ENCODE measurements around the gene PDE6A.

Gene PDE6A

DNA sequence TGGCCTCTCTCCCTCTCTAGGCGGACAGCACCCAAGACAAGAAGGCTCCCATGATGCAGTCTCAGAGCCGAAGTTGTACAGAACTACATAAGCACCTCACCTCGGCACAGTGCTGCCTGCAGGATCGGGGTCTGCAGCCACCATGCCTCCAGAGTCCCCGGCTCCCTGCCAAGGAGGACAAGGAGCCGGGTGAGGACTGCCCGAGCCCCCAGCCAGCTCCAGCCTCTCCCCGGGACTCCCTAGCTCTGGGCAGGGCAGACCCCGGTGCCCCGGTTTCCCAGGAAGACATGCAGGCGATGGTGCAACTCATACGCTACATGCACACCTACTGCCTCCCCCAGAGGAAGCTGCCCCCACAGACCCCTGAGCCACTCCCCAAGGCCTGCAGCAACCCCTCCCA, 112.0 kb downstream of the PDE6A start:
- no peak overlapping the region for H3K4me2 ChIP-seq (ENCODE audit: low read depth, low read length, poor library complexity, severe bottlenecking)
- no peak overlapping the region for H3K4me3 ChIP-seq (ENCODE audit: low read length, poor library complexity, severe bottlenecking)
- no peak overlapping the region for H2AFZ ChIP-seq (ENCODE audit: low read length)
- no peaks in the 10 kb centered on the region for H3K9me3 ChIP-seq (ENCODE audit: insufficient read depth, low read depth, low read length)
- no peaks in the 10 kb centered on the region for H3K27me3 ChIP-seq (ENCODE audit: insufficient read depth, low read length, poor library complexity, severe bottlenecking)
- H3K9ac ChIP-seq (ENCODE audit: low read depth, low read length, poor library complexity, severe bottlenecking), result no peak overlapping the region
- no peaks in the 10 kb centered on the region for H3K9me2 ChIP-seq (replicated peaks; ENCODE audit: low read depth, low read length)
- H4K20me1 ChIP-seq (ENCODE audit: insufficient read depth, low read length, poor library complexity, severe bottlenecking), result no peaks in the 10 kb centered on the region
- no peak for TF ChIP-seq CTCF (conservative IDR thresholded peaks at IDR 0.05; ENCODE audit: low read length)
- no peak for TF ChIP-seq EZH2phosphoT487 (IDR thresholded peaks at IDR 0.05; ENCODE audit: borderline replicate concordance)
- H3K4me1 ChIP-seq (ENCODE audit: insufficient read depth, low read length, poor library complexity, severe bottlenecking), result no peaks in the 10 kb centered on the region
- H3F3A ChIP-seq (ENCODE audit: low read depth), result no peaks in the 10 kb centered on the region
- peaks cover 5% of the 10 kb centered on the region; the same call in 1 of the 2 replicates for H3K36me3 ChIP-seq (ENCODE audit: insufficient read depth, low read length)
- H3K79me2 ChIP-seq (ENCODE audit: insufficient read depth, low read length), result no peaks in the 10 kb centered on the region

- Histone ChIP-seq H3F3A (ENCODE audit: low read depth) (no peaks in the 10 kb centered on the region), H4K20me1 (ENCODE audit: insufficient read depth, low read length, poor library complexity, severe bottlenecking) (no peaks in the 10 kb centered on the region)
These were observed 113.1 kb downstream of the PDE6A start for GRCh38 chr5:149831492-149831891.

DNA sequence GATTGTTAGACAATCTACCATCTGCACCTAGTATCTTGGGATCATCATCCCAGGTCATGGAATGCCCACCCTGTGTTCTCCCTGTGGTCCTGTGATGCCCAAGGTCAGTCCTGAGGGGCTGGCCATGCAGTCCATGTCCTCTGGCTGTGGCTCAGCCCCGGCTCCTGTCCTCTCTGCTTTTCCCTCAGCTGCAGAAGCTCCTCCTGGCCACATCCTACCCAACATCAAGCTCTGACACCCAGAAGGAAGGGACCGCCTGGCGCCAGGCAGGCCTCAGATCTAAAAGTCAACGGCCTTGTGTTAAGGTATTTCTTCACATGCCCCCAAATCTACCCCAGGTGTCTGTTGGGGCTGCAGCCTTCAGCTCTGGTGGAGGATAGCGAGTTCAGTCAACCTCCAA, 114.0 kb downstream of the PDE6A start:
- no peak overlapping the region for H2AFZ ChIP-seq (ENCODE audit: low read length)
- H3K9me3 ChIP-seq (ENCODE audit: insufficient read depth, low read depth, low read length), result no peaks in the 10 kb centered on the region
- peaks cover 14% of the 10 kb centered on the region; the same call in 1 of the 2 replicates for H3K36me3 ChIP-seq (ENCODE audit: insufficient read depth, low read length)
- no peaks in the 10 kb centered on the region for H4K20me1 ChIP-seq (ENCODE audit: insufficient read depth, low read length, poor library complexity, severe bottlenecking)
- H3F3A ChIP-seq (ENCODE audit: low read depth), result no peaks in the 10 kb centered on the region
- TF ChIP-seq CTCF (conservative IDR thresholded peaks at IDR 0.05; ENCODE audit: low read length), result no peak
- no peak for TF ChIP-seq EZH2phosphoT487 (IDR thresholded peaks at IDR 0.05; ENCODE audit: borderline replicate concordance)
- H3K27me3 ChIP-seq (ENCODE audit: insufficient read depth, low read length, poor library complexity, severe bottlenecking), result no peaks in the 10 kb centered on the region
- no peaks in the 10 kb centered on the region for H3K4me1 ChIP-seq (ENCODE audit: insufficient read depth, low read length, poor library complexity, severe bottlenecking)
- no peaks in the 10 kb centered on the region for H3K79me2 ChIP-seq (ENCODE audit: insufficient read depth, low read length)
- H3K9me2 ChIP-seq (replicated peaks; ENCODE audit: low read depth, low read length), result no peaks in the 10 kb centered on the region
- H3K4me3 ChIP-seq (ENCODE audit: low read length, poor library complexity, severe bottlenecking), result no peak overlapping the region
- H3K4me2 ChIP-seq (ENCODE audit: low read depth, low read length, poor library complexity, severe bottlenecking), result no peak overlapping the region
- no peak overlapping the region for H3K9ac ChIP-seq (ENCODE audit: low read depth, low read length, poor library complexity, severe bottlenecking)

More at GRCh38 chr5:149831492-149831891, 113.1 kb downstream of the PDE6A start:
- H3K9me2 ChIP-seq (replicated peaks; ENCODE audit: low read depth, low read length), result no peaks in the 10 kb centered on the region
- H3K4me3 ChIP-seq (ENCODE audit: low read length, poor library complexity, severe bottlenecking), result no peak overlapping the region
- H3K79me2 ChIP-seq (ENCODE audit: insufficient read depth, low read length), result no peaks in the 10 kb centered on the region
- H2AFZ ChIP-seq (ENCODE audit: low read length), result no peak overlapping the region
- peaks cover 14% of the 10 kb centered on the region; the same call in 1 of the 2 replicates for H3K36me3 ChIP-seq (ENCODE audit: insufficient read depth, low read length)
- no peak for TF ChIP-seq CTCF (conservative IDR thresholded peaks at IDR 0.05; ENCODE audit: low read length)
- TF ChIP-seq EZH2phosphoT487 (IDR thresholded peaks at IDR 0.05; ENCODE audit: borderline replicate concordance), result no peak
- H3K4me1 ChIP-seq (ENCODE audit: insufficient read depth, low read length, poor library complexity, severe bottlenecking), result no peaks in the 10 kb centered on the region
- H3K4me2 ChIP-seq (ENCODE audit: low read depth, low read length, poor library complexity, severe bottlenecking), result no peak overlapping the region
- H3K27me3 ChIP-seq (ENCODE audit: insufficient read depth, low read length, poor library complexity, severe bottlenecking), result no peaks in the 10 kb centered on the region
- H3K9me3 ChIP-seq (ENCODE audit: insufficient read depth, low read depth, low read length), result no peaks in the 10 kb centered on the region
- H3K9ac ChIP-seq (ENCODE audit: low read depth, low read length, poor library complexity, severe bottlenecking), result no peak overlapping the region

Measured in Loucy (cell line).